Endothelial cell of umbilical vein (primary cell): Measurements from ENCODE around the gene CAMLG. TPM values are rescaled to one million over a fixed set of nuclear protein-coding genes. Genes with fewer than 3 reads are reported as not detected.

Source experiments
- BruUV-seq: library from RNA; stranded (reverse); fragments of 400-500 nt; replicated peaks from 2 replicates; lab custom pipeline; 2021; lab: Mats Ljungman, UMichigan
- CTCF ChIA-PET: fragments of 300-600, 350-600 bp; sonication (Branson Sonifier 250); formaldehyde crosslinking; loops from one replicate; lab custom pipeline; 2021; ENCODE audit warnings: antibody characterized with exemption, inconsistent platforms; lab: Charles Lee
- POLR2A ChIA-PET: fragments of 300-600, 350-600 bp; sonication (Branson Sonifier 250); formaldehyde crosslinking; loops from one replicate; lab custom pipeline; 2021; ENCODE audit warnings: antibody characterized with exemption, inconsistent platforms; lab: Charles Lee
- DNase-seq: peaks from one replicate; pipeline ENCODE4 v3.0.0-alpha.2; 2011; ENCODE audit warnings: low read depth, low spot score
- FAIRE-seq: peaks from 2 replicates; lab custom pipeline; 2011; peaks lifted over from hg19 to GRCh38; lab: Jason Lieb, UNC
- H2AFZ ChIP-seq: 2 replicates; pipeline ENCODE4 v1.6.0; 2012; ENCODE audit warnings: low read depth, low read length, control low read depth, inconsistent platforms
- H3K27ac ChIP-seq: 2 replicates; pipeline ENCODE4 v1.5.1; 2011; ENCODE audit warnings: low read depth, mild to moderate bottlenecking, control low read depth, low read length, moderate library complexity; ENCODE audit not compliant: insufficient read depth
- H3K27me3 ChIP-seq, 2 experiments: 2 replicates each; pipeline versions ENCODE4 v1.6.0 to v1.6.1; 2011; ENCODE audit warnings: low read length in 2 of 2, mixed read lengths in 1 of 2; ENCODE audit not compliant: control insufficient read depth in 2 of 2, insufficient read depth in 2 of 2
- H3K36me3 ChIP-seq, 2 experiments: 2 replicates in 1 of 2; 3 replicates in 1 of 2; pipeline ENCODE4 v1.5.1; 2011; ENCODE audit warnings: low read length in 2 of 2, mild to moderate bottlenecking in 1 of 2, moderate library complexity in 1 of 2; ENCODE audit not compliant: control insufficient read depth in 2 of 2, insufficient read depth in 2 of 2; ENCODE audit errors: extremely low read depth in 1 of 2
- H3K4me1 ChIP-seq: 3 replicates; pipeline ENCODE4 v1.5.1; 2011; ENCODE audit warnings: mild to moderate bottlenecking, low read length; ENCODE audit not compliant: control insufficient read depth, insufficient read depth; ENCODE audit errors: extremely low read depth
- H3K4me2 ChIP-seq: 2 replicates; pipeline ENCODE4 v1.6.1; 2011; ENCODE audit warnings: low read length, control low read depth, mixed read lengths; ENCODE audit not compliant: insufficient read depth
- H3K4me3 ChIP-seq, 3 experiments: fragments of 200-600 bp in 1 of 3; sonication (generic), shearing (Covaris generic) in 1 of 3; replicated peaks in 1 of 3; 2 replicates each; pipeline ENCODE4 v1.5.1; 2011 to 2016; ENCODE audit warnings: control low read depth in 3 of 3, low read length in 3 of 3, mild to moderate bottlenecking in 2 of 3, inconsistent platforms in 1 of 3, low read depth in 1 of 3, moderate library complexity in 1 of 3; ENCODE audit not compliant: insufficient read depth in 1 of 3
- H3K79me2 ChIP-seq: 2 replicates; pipeline ENCODE4 v1.6.0; 2012; ENCODE audit warnings: low read length, inconsistent platforms; ENCODE audit not compliant: control insufficient read depth, insufficient read depth
- H3K9ac ChIP-seq: replicated peaks from 2 replicates; pipeline ENCODE3; 2011; ENCODE audit warnings: low read length, control low read depth; ENCODE audit not compliant: insufficient read depth; ENCODE audit errors: extremely low read depth
- H3K9me1 ChIP-seq: replicated peaks from 3 replicates; pipeline ENCODE4 v1.6.0; 2011; ENCODE audit warnings: mild to moderate bottlenecking, low read length; ENCODE audit not compliant: control insufficient read depth, insufficient read depth; ENCODE audit errors: extremely low read depth
- H3K9me3 ChIP-seq: replicated peaks from 2 replicates; pipeline ENCODE4 v1.5.1; 2012; ENCODE audit warnings: low read length, inconsistent platforms; ENCODE audit not compliant: control insufficient read depth, insufficient read depth
- H4K20me1 ChIP-seq: replicated peaks from 2 replicates; pipeline ENCODE3; 2011; ENCODE audit warnings: mild to moderate bottlenecking, low read length; ENCODE audit not compliant: control insufficient read depth, insufficient read depth; ENCODE audit errors: extremely low read depth
- EZH2 ChIP-seq: IDR thresholded peaks from 2 replicates; pipeline ENCODE4 v1.6.1; 2012; ENCODE audit warnings: borderline replicate concordance, low read depth, mild to moderate bottlenecking, moderate library complexity, low read length, inconsistent platforms; ENCODE audit not compliant: severe bottlenecking
- FOS ChIP-seq: IDR thresholded peaks from 2 replicates; pipeline ENCODE4 v1.6.1; 2011; ENCODE audit warnings: mild to moderate bottlenecking, low read length, moderate library complexity, borderline replicate concordance; ENCODE audit not compliant: insufficient read depth
- GATA2 ChIP-seq: IDR thresholded peaks from 2 replicates; pipeline ENCODE4 v1.7.0; 2011; ENCODE audit warnings: low read depth, mild to moderate bottlenecking, moderate library complexity, mixed read lengths, low read length; ENCODE audit not compliant: insufficient read length, insufficient read depth
- JUN ChIP-seq: IDR thresholded peaks from 2 replicates; pipeline ENCODE4 v1.6.1; 2011; ENCODE audit warnings: borderline replicate concordance, low read depth; ENCODE audit not compliant: insufficient read length, insufficient read depth
- MAX ChIP-seq: IDR thresholded peaks from 2 replicates; pipeline ENCODE4 v1.6.1; 2011; ENCODE audit not compliant: insufficient read depth, insufficient read length
- MYC ChIP-seq: IDR thresholded peaks from one replicate; pipeline ENCODE4 v1.6.1; 2011; ENCODE audit warnings: mild to moderate bottlenecking, low read depth, low read length
- POLR2A ChIP-seq: IDR thresholded peaks from 2 replicates; pipeline ENCODE4 v1.6.1; 2012; ENCODE audit warnings: low read depth, mild to moderate bottlenecking, control low read depth, low read length
- POLR2AphosphoS5 ChIP-seq: IDR thresholded peaks from 2 replicates; pipeline ENCODE4 v1.6.1; 2012; ENCODE audit warnings: low read depth, mild to moderate bottlenecking, control low read depth, low read length, moderate library complexity; ENCODE audit not compliant: insufficient read depth
- dilution Hi-C: fragments of 300-500 bp; cut with MboI; formaldehyde crosslinking; loops from one replicate; pipeline ENCODE4 v1.15.0; 2019; ENCODE audit warnings: low sequenced_read_pairs; ENCODE audit not compliant: extremely low pct_ligation_motif_present
- intact Hi-C: fragments of 100-400 bp; cut with micrococcal nuclease; formaldehyde crosslinking; loops from one replicate; pipeline ENCODE4 v1.10.0; 2022
- polyA plus RNA-seq, 4 experiments: library from polyadenylated mRNA; depleted of rRNA in 3 of 4; stranded (reverse) in 3 of 4; unstranded in 1 of 4; fragments of >200 nt; gene quantifications; 2 replicates each; pipeline versions ENCODE4 v1.2.1 to v1.2.3, GENCODE V29; 2011 to 2012; ENCODE audit warnings: missing spikeins in 1 of 4
- total RNA-seq: library from RNA; stranded (reverse); gene quantifications from 2 replicates; pipeline ENCODE4 v1.2.3, GENCODE V29; 2021

The CAMLG gene
- total and polyA plus RNA-seq, 2 donors (not counting 3 experiments of a cell fraction or from before 2014, with no cell fraction given): 14.7 to 33.3 TPM

- H3K9me3 ChIP-seq: no peaks in the 10 kb centered on the region
- intact Hi-C loops (loop anchor here (1.0 to 5.0 kb wide), 2 partner anchors 63 to 121 kb away; partner anchors contain the start of genes C5orf24 and PCBD2), dilution Hi-C loops (no loop called here)
- POLR2A ChIA-PET: no interaction called here
- no peaks in the 10 kb centered on the region for H4K20me1 ChIP-seq
- no peak overlapping the region for H3K4me3 ChIP-seq
- TF ChIP-seq MAX (no peak), JUN (no peak), GATA2 (no peak), POLR2AphosphoS5 (no peak), EZH2 (no peak), MYC (no peak), FOS (no peak), POLR2A (no peak)
- H3K27ac ChIP-seq: peak overlapping the region; percentile 33
- H2AFZ ChIP-seq: no peak overlapping the region
- H3K27me3 ChIP-seq: no peaks in the 10 kb centered on the region
- no TSS peak for BruUV-seq
- no peak overlapping the region for H3K9ac ChIP-seq
- no peaks in the 10 kb centered on the region for H3K9me1 ChIP-seq
- H3K36me3 ChIP-seq: peaks cover 14 to 21% of the 10 kb centered on the region in 2 experiments
- FAIRE-seq (peak; percentile 76), DNase-seq (peak; percentile 22)
- no peaks in the 10 kb centered on the region for H3K79me2 ChIP-seq
- H3K4me1 ChIP-seq: peaks cover 3% of the 10 kb centered on the region
- no peak overlapping the region for H3K4me2 ChIP-seq
- CTCF ChIA-PET: interaction anchor here (0.9 to 1.3 kb wide), 4 partner anchors 9 to 121 kb away, joined by 3 to 25 read pairs (median 3); partner anchors contain the start of genes C5orf24 and PCBD2
These were observed 46.0 kb downstream of the CAMLG start for GRCh38 chr5:134784241-134784920.
